ENCODE results near the gene SCCPDH.

DNA sequence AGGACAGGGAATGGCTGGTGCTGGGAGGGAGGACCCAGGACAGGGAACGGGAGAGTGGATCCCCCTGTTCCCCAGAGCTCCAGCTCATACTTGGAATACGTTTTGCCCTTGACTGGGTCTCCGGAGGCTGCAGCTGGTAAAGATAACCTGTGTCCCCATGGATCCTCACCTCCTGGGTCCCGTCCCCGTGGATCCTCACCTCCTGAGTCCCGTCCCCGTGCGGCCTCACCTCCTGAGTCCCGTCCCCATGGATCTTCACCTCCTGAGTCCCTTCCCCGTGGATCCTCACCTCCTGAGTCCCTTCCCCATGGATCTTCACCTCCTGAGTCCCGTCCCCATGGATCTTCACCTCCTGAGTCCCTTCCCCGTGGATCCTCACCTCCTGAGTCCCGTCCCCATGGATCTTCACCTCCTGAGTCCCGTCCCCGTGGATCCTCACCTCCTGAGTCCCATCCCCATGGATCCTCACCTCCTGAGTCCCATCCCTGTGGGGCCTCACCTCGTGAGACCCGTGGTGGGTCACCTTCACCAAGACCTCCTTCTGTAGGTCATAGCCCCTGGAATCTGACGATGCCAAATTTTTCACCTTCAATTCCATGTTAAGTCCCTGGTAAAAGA lies 61.4 kb downstream of the SCCPDH start:
- TF ChIP-seq, protein P1, sequence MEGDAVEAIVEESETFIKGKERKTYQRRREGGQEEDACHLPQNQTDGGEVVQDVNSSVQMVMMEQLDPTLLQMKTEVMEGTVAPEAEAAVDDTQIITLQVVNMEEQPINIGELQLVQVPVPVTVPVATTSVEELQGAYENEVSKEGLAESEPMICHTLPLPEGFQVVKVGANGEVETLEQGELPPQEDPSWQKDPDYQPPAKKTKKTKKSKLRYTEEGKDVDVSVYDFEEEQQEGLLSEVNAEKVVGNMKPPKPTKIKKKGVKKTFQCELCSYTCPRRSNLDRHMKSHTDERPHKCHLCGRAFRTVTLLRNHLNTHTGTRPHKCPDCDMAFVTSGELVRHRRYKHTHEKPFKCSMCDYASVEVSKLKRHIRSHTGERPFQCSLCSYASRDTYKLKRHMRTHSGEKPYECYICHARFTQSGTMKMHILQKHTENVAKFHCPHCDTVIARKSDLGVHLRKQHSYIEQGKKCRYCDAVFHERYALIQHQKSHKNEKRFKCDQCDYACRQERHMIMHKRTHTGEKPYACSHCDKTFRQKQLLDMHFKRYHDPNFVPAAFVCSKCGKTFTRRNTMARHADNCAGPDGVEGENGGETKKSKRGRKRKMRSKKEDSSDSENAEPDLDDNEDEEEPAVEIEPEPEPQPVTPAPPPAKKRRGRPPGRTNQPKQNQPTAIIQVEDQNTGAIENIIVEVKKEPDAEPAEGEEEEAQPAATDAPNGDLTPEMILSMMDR (conservative IDR thresholded peaks at IDR 0.05 in 1 of 2, IDR thresholded peaks at IDR 0.05 in 1 of 2; ENCODE audit: low read depth in 1 of 2, low read length in 2 of 2): no peak
- no peak for TF ChIP-seq EZH2 (IDR thresholded peaks at IDR 0.05; ENCODE audit: low read length, missing control alignments)

All from fibroblast of lung (primary cell).